Renal cortex interstitium (tissue), 11 donors: Measurements from ENCODE around the gene LHB. TPM values are rescaled to one million over a fixed set of nuclear protein-coding genes. Genes with fewer than 3 reads are reported as not detected.

Source experiments
- DNase-seq, 11 donors: peaks; one replicate each; pipeline ENCODE4 v3.0.0-alpha.2; 2013; ENCODE audit warnings: low read depth in 9 of 11, low spot score in 4 of 11; ENCODE audit errors: extremely low read depth in 1 of 11
- polyA plus RNA-seq, 3 donors: library from polyadenylated mRNA; unstranded; fragments of 120-200 nt; gene quantifications; one replicate each; pipeline ENCODE4 v1.2.1, GENCODE V29; 2013; ENCODE audit not compliant: insufficient read length in 3 of 3

The LHB gene
- polyA plus RNA-seq, 3 donors = 0.29 TPM; not detected in 2

GRCh38 chr19:48966541-48967345 is 50.1 kb downstream of the LHB start:
- no peak for DNase-seq

Other genes with a start within 250 kb of the LHB start
- 10 to 100 TPM; 32.4 to 57.8 (median 44.8) TPM for gene BCAT2, start 206.1 kb downstream of the LHB start, polyA plus RNA-seq
- gene HSD17B14, start 180.6 kb downstream of the LHB start, polyA plus RNA-seq = 10 to 100 TPM; 23.7 to 37.1 (median 30.1) TPM
- gene PLEKHA4, start 148.5 kb downstream of the LHB start, polyA plus RNA-seq = 10 to 100 TPM; 20.6 to 29.6 (median 27.9) TPM
- 10 to 100 TPM; 35.1 to 45.2 (median 37.3) TPM for gene PPP1R15A, start 144.7 kb downstream of the LHB start, polyA plus RNA-seq
- 1 to 10 TPM in 2 of 3 donors, under 1 TPM in 1; 0.67 to 1.4 (median 1.3) TPM for gene TULP2, start 118.3 kb downstream of the LHB start, polyA plus RNA-seq
- 100 to 1,000 TPM; 231 to 319 (median 307) TPM for gene NUCB1, start 116.8 kb downstream of the LHB start, polyA plus RNA-seq
- gene DHDH, start 83.4 kb downstream of the LHB start, polyA plus RNA-seq = 10 to 100 TPM in 1 of 3 donors, 1 to 10 TPM in 2; 6.5 to 10.7 (median 7.0) TPM
- gene BAX, start 62.2 kb downstream of the LHB start, polyA plus RNA-seq = 10 to 100 TPM; 64.7 to 84.6 (median 73.4) TPM
- gene FTL, start 51.8 kb downstream of the LHB start, polyA plus RNA-seq = 1,000 to 10,000 TPM; 2,184 to 2,822 (median 2,594) TPM
- gene GYS1, start 23.8 kb downstream of the LHB start, polyA plus RNA-seq = 10 to 100 TPM; 40.6 to 55.4 (median 40.7) TPM
- gene RUVBL2, start 23.2 kb downstream of the LHB start, polyA plus RNA-seq = 100 to 1,000 TPM in 1 of 3 donors, 10 to 100 TPM in 2; 77.9 to 106 (median 88.7) TPM
- not detected for gene CGB3, start 7.2 kb upstream of the LHB start, polyA plus RNA-seq
- not detected for gene CGB2, start 14.8 kb upstream of the LHB start, polyA plus RNA-seq
- gene CGB1, start 19.8 kb upstream of the LHB start, polyA plus RNA-seq = not detected
- under 1 TPM in 1 of 3 donors, not detected in 2; 0.34 TPM for gene CGB5, start 26.8 kb upstream of the LHB start, polyA plus RNA-seq
- gene CGB8, start 32.0 kb upstream of the LHB start, polyA plus RNA-seq = not detected
- gene CGB7, start 40.7 kb upstream of the LHB start, polyA plus RNA-seq = 1 to 10 TPM; 1.2 to 1.6 (median 1.5) TPM
- 1 to 10 TPM; 3.4 to 4.3 (median 4.2) TPM for gene NTF4, start 47.7 kb upstream of the LHB start, polyA plus RNA-seq
- gene KCNA7, start 55.6 kb upstream of the LHB start, polyA plus RNA-seq = under 1 TPM in 2 of 3 donors, not detected in 1; 0.06 to 0.09 TPM
- gene SNRNP70, start 68.4 kb upstream of the LHB start, polyA plus RNA-seq = 100 to 1,000 TPM; 299 to 461 (median 336) TPM
- gene LIN7B, start 97.3 kb upstream of the LHB start, polyA plus RNA-seq = 1 to 10 TPM; 6.8 to 8.7 (median 8.4) TPM
- under 1 TPM; 0.62 to 0.99 (median 0.97) TPM for gene C19orf73, start 102.1 kb upstream of the LHB start, polyA plus RNA-seq
- 1 to 10 TPM; 4.7 to 8.4 (median 6.1) TPM for gene PPFIA3, start 102.5 kb upstream of the LHB start, polyA plus RNA-seq
- gene HRC, start 138.3 kb upstream of the LHB start, polyA plus RNA-seq = 10 to 100 TPM; 29.2 to 38.1 (median 36.2) TPM
- gene TRPM4, start 140.7 kb upstream of the LHB start, polyA plus RNA-seq = 10 to 100 TPM; 29.3 to 51.3 (median 32.8) TPM